Left lung (tissue), 10 donors: ENCODE measurements around the gene RP9. TPM values are rescaled to one million over a fixed set of nuclear protein-coding genes. Genes with fewer than 3 reads are reported as not detected.
A peak's percentile ranks its signal among the peaks of the same experiment; 100 is the strongest.

Source experiments
- ATAC-seq: fragments of 200-7000 bp; cut with Tn5 transposase; one replicate; pipeline ENCODE4 v1.9.1; 2020; ENCODE audit warnings: moderate library complexity
- DNase-seq, 4 donors: peaks; one replicate each; pipeline ENCODE4 v3.0.0-alpha.2; 2013 to 2020
- H3K27ac ChIP-seq, 2 donors: fragments of 200-600 bp; sonication (generic) in 1 of 2; one replicate each; pipeline versions ENCODE4 v1.5.0 to v1.8.0; 2020 to 2021
- H3K27me3 ChIP-seq, 2 donors: fragments of 200-600 bp; sonication (generic) in 1 of 2; one replicate each; pipeline versions ENCODE4 v1.5.0 to v1.8.0; 2020 to 2021
- H3K36me3 ChIP-seq, 2 donors: fragments of 200-600 bp; sonication (generic) in 1 of 2; one replicate each; pipeline versions ENCODE4 v1.5.0 to v1.8.0; 2020 to 2021
- H3K4me1 ChIP-seq, 2 donors: fragments of 200-600 bp; one replicate each; pipeline ENCODE4 v1.8.0; 2021
- H3K4me3 ChIP-seq, 2 donors: fragments of 200-600 bp; sonication (generic) in 1 of 2; one replicate each; pipeline versions ENCODE4 v1.5.0 to v1.8.0; 2020 to 2021; ENCODE audit warnings: mild to moderate bottlenecking in 1 of 2
- H3K9me3 ChIP-seq, 2 donors: fragments of 200-600 bp; sonication (generic) in 1 of 2; one replicate each; pipeline versions ENCODE4 v1.5.0 to v1.8.0; 2020 to 2021
- intact Hi-C, 2 donors: fragments of 100-400 bp; cut with DNase I; formaldehyde crosslinking; loops; one replicate each; pipeline versions ENCODE4 v1.11.2 to v1.14.2; 2022
- polyA plus RNA-seq, 6 donors: library from polyadenylated mRNA; unstranded; fragments of 120-200 nt; gene quantifications; one replicate each; pipeline ENCODE4 v1.2.1, GENCODE V29; 2013; ENCODE audit not compliant: insufficient read length in 6 of 6
- total RNA-seq, 2 donors: library from RNA; stranded (reverse); fragmentation: NEBNext Ultra II Directional; extraction: Animal tissue kit (Norgen Biotek cat#: 25700); gene quantifications; one replicate each; pipeline ENCODE4 v1.2.1, GENCODE V29; 2021
- TF ChIP-seq, protein P1 (sequence below), 2 donors: fragments of 200-600 bp; sonication (generic) in 1 of 2; IDR thresholded peaks; one replicate each; pipeline versions ENCODE4 v1.5.0 to v1.8.0; 2021; ENCODE audit warnings: antibody characterized with exemption in 2 of 2
- donor health status: DM: no; HTN: yes; CAD: no.
- donor health status: DM: no; HTN: no; CAD: no.

The RP9 gene
- total and polyA plus RNA-seq, 8 donors: 11.3 to 44.3 (median 34.4) TPM

GRCh38 chr7:33076737-33077136, 32.5 kb downstream of the RP9 start:
- Histone ChIP-seq H3K27ac (no peak overlapping the region), H3K4me1 (no peaks in the 10 kb centered on the region), H3K36me3 (no peaks in the 10 kb centered on the region), H3K9me3 (no peaks in the 10 kb centered on the region), H3K27me3 (no peaks in the 10 kb centered on the region), H3K4me3 (no peak overlapping the region)
- TF ChIP-seq, protein P1, sequence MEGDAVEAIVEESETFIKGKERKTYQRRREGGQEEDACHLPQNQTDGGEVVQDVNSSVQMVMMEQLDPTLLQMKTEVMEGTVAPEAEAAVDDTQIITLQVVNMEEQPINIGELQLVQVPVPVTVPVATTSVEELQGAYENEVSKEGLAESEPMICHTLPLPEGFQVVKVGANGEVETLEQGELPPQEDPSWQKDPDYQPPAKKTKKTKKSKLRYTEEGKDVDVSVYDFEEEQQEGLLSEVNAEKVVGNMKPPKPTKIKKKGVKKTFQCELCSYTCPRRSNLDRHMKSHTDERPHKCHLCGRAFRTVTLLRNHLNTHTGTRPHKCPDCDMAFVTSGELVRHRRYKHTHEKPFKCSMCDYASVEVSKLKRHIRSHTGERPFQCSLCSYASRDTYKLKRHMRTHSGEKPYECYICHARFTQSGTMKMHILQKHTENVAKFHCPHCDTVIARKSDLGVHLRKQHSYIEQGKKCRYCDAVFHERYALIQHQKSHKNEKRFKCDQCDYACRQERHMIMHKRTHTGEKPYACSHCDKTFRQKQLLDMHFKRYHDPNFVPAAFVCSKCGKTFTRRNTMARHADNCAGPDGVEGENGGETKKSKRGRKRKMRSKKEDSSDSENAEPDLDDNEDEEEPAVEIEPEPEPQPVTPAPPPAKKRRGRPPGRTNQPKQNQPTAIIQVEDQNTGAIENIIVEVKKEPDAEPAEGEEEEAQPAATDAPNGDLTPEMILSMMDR (IDR thresholded peaks at IDR 0.05): no peak
- ATAC-seq (no peak), DNase-seq (no peak)
- intact Hi-C loops: no loop called here

- Histone ChIP-seq H3K27ac (no peak overlapping the region), H3K9me3 (peaks cover 0 to 2% of the 10 kb centered on the region in 2 donors), H3K4me1 (no peaks in the 10 kb centered on the region), H3K4me3 (no peak overlapping the region), H3K36me3 (no peaks in the 10 kb centered on the region), H3K27me3 (no peaks in the 10 kb centered on the region)
- ATAC-seq (no peak), DNase-seq (no peak)
- TF ChIP-seq, protein P1 (IDR thresholded peaks at IDR 0.05): no peak
- intact Hi-C loops: no loop called here
Observed at GRCh38 chr7:33075818-33076518, 33.2 kb downstream of the RP9 start.

GRCh38 chr7:33073243-33073642, 36.0 kb downstream of the RP9 start:
- Histone ChIP-seq H3K27me3 (no peaks in the 10 kb centered on the region), H3K4me3 (no peak overlapping the region), H3K27ac (no peak overlapping the region), H3K9me3 (peaks cover 0 to 15% of the 10 kb centered on the region in 2 donors), H3K36me3 (no peaks in the 10 kb centered on the region), H3K4me1 (no peaks in the 10 kb centered on the region)
- ATAC-seq (no peak), DNase-seq (no peak)
- TF ChIP-seq, protein P1 (IDR thresholded peaks at IDR 0.05): no peak
- intact Hi-C loops: no loop called here

DNA sequence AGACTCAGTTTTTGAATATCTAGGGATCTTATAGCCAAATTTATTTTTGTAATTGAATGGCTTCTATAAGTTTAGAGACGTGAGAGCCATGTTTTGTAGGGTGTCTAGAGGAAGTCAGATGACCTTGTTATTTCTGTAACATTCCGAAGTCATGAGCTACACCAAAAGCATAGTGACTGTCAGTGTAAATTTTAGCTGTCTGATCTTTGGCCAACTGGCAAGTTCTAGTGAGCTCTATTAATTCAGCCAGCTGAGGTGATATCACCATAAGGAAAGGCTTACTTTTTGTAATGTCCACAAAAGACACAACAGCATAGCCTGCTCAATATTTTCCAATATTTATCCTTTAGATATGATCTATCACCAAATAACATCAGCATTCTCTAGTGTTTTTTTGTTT, 36.7 kb downstream of the RP9 start:
- TF ChIP-seq, protein P1 (IDR thresholded peaks at IDR 0.05): no peak
- Histone ChIP-seq H3K36me3 (no peaks in the 10 kb centered on the region), H3K27me3 (no peaks in the 10 kb centered on the region), H3K4me3 (no peak overlapping the region), H3K4me1 (no peaks in the 10 kb centered on the region), H3K27ac (no peak overlapping the region), H3K9me3 (peaks cover 0 to 15% of the 10 kb centered on the region in 2 donors)
- DNase-seq: peak in 2 of 4 donors; percentile 51 to 69
- intact Hi-C loops: no loop called here
- no peak for ATAC-seq

GRCh38 chr7:33070831-33071230, 38.4 kb downstream of the RP9 start:
- Histone ChIP-seq H3K27ac (no peak overlapping the region), H3K4me3 (no peak overlapping the region), H3K4me1 (no peaks in the 10 kb centered on the region), H3K27me3 (no peaks in the 10 kb centered on the region), H3K36me3 (no peaks in the 10 kb centered on the region), H3K9me3 (peaks cover 0 to 24% of the 10 kb centered on the region in 2 donors)
- ATAC-seq: no peak
- TF ChIP-seq, protein P1 (IDR thresholded peaks at IDR 0.05): no peak
- no peak for DNase-seq
- intact Hi-C loops: no loop called here
